ENCODE measurements around the gene RETREG2. TPM values are rescaled to one million over a fixed set of nuclear protein-coding genes. Genes with fewer than 3 reads are reported as not detected.

The RETREG2 gene, protein sequence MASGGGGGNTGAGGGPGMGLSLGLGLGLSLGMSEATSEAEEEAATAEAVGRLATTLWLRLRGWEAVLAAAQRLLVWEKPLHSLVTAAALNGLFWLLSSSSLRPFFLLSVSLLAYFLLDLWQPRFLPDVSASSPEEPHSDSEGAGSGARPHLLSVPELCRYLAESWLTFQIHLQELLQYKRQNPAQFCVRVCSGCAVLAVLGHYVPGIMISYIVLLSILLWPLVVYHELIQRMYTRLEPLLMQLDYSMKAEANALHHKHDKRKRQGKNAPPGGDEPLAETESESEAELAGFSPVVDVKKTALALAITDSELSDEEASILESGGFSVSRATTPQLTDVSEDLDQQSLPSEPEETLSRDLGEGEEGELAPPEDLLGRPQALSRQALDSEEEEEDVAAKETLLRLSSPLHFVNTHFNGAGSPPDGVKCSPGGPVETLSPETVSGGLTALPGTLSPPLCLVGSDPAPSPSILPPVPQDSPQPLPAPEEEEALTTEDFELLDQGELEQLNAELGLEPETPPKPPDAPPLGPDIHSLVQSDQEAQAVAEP
- 41.2 and 57.7 TPM in 2 replicates for total RNA-seq

DNA sequence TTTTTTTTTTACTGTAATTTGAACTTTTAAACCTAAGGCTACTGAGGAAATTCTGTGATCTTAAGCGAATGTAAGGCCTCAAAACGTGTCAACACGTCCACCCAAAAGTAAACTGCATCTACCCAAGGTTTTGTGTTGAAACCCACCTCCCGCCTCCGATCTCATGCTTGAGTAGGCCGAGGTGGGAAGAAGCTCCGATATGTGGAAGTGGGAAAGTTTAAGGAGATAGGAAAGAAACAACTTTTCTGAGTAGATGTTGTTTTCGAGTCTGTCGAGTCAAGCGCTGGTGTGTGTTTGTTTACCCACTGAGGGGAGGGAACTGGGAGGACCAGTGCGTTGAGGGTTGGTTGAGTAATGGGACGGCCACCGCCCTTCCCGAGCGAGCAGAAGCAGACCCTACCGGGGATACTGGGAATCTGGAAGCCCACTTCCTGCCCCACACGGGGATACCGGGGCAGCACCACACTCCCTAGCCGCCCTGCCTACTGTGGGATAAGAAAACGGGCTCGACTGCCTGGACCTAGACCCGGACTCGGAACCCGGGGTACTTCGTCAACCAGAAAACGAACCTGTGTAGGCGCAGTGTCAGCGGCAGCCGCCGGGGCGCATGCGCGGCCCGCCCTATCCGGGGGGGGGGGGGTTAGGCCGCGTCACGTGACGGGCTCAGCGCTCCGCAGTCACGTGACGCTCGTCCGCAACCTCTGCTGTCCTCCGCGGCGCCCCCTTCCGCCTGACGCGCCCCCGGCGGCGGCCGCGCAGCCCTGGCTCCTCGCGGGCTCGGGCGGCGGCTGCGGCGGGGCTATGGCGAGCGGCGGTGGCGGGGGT is at the start of gene RETREG2:
RETREG2 (plus strand) TSS at position 724 of the 825 bp plus-strand sequence; CDS start at position 802, 78 bp downstream.
- DNase-seq (ENCODE audit: low read depth in 2 of 2), result peak; percentile 93 to 95

DNA sequence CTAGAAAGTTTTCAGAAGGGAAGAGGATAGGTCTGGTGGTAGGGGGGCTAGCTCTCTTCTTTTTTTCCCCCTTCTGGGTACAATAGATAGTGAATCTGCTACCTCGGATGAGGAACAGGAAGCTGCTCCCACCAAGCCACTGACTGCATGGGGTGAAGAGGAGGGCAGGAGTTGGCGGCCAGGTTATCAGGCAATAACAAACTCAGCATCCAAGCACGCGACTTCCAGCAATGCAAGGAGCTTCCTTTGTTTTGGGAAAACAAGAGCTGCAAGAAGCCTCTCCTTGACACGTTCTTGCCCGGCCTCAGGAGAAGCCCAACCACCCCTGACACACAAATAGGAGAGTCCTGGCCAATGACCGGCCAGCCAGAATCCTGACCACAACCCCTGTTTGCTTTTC is 49.7 kb upstream of the RETREG2 start:
- peak in 1 of 2 donors; percentile 14 for DNase-seq (ENCODE audit: low read depth in 2 of 2)

DNA sequence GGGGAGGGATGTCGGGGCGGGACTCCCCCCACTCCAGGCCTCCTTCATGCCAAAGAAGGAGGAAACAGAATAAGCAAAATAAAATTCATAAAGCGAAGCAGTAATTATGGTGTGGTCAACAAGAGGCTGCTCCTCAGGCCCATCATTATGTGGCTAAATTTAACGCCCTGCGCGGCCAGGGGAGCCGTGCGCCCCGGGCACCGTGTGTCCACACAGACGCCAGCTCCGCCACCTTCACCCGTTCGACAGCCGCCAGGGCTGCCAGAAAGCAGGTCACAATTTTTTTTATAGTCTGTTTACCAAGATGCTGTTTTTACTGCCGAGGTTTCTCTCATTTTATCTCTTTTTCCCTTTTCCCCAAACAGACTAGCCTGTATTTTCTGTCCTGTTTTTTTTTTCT is 48.5 kb upstream of the RETREG2 start:
- no peak for DNase-seq (ENCODE audit: low read depth in 2 of 2)

DNA sequence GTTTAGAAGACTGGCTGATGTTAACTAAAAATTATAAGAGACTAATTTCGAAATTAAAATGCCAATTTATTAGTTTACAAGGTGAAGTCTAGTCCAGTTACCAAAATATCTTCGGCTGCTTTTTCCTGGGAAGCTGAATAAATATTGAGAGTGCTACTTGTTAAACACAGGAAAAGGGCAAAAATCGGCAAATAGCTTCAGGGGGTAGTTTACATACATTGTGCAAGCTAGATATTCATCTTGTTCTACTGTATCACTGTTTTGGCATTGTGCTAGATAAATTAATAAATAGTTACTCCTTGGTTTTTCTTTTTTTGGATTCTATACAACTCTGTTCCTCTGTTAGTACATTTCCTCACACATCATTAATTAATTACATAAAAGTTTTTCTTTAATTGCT is 46.7 kb upstream of the RETREG2 start:
- DNase-seq (ENCODE audit: low read depth in 2 of 2), result no peak

DNA sequence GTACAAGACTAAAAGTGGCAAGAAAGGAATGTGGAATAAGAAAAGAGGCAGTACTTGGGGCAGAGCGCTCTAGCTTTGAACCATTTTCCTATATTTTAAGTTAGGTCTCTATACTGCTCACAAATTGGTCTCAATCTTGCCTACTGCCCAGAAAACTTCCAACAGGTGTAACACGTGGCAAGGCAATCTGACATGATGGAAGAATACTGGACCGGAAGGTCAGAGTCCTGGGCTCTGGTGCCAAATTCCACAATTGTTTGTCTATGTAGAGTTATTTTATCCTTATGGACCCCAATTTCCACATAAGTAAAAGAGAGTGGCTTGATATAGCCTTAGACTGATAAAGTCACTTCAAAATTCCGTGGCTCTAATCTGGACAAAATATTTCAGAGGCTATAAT is 46.3 kb upstream of the RETREG2 start:
- DNase-seq (ENCODE audit: low read depth in 2 of 2), result no peak

DNA sequence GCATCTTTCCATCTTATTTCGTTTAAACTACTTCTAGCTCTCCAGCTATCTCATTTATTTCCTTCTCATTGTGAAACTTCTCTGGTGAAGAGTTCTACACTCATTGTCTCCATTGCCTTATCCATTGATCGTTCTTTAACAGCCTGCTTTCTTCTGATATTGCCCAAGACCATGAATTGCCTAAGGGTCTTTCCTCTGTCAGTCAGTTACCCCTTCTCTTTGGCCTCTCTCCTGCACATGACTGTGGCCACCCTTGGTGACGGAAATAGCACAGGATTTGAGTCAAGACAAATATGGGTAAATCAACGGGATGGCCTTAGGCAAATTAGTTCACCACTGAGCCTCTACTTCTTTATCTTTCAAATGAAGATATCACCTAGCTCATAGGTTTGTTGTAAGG is 44.1 kb upstream of the RETREG2 start:
- DNase-seq (ENCODE audit: low read depth in 2 of 2), result no peak

DNA sequence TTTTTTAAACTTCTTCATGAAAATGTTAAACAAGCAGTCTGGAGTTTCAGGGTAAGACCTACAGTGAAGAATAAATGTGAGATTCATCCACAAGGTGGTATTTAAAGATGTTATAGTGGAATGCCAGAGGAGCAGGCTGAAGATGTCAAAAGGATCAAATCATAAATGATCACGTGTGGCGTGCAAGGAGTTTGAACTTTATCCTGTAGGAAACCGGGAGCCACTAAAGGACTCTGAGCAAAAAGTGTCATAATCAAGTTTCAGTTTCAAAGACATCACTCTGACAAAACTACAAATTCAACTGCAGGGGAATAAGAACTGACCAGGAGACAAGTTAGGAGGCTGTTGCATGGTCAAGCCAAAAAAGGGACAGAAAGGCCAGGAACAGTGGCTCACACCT is 37.4 kb upstream of the RETREG2 start:
- no peak for DNase-seq (ENCODE audit: low read depth in 2 of 2)

DNA sequence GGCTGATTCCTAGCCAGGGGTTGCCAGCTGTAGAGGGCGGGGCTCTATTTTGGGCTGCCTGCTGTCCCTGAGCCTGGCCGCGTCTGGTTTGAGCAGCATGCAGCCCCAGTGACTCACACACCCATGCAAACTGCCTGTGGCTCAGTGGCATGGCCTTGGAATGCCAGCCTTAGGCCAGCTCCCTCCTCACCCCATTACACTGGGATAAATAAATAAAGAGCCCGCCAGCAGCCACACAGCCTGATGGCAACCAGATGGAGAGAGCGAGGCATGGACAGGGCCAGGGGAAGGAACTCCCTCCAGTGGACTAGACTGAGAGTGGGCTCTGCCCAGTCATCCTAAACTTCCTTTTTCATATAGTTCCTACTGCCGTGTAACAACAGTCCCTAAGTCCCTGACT is 35.7 kb upstream of the RETREG2 start:
- no peak for DNase-seq (ENCODE audit: low read depth in 2 of 2)

DNA sequence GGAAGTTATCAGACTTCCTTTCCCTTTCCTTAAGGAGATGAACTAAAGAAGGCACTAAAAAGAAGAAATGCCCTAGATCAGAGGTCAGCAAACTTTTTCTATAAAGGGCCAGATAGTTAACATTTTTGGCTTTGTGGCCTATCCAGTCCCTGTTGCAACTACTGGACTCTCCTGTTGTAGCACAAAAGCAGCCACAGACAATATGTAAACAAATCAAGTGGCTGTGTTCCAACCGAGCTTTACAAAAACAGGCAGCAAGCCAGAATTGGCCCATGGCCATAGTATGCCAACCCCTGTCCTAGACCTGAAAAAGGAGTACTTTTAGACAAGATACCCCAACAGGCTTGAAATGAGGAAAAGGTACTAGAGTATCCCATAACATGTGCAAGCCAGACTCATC is 28.4 kb upstream of the RETREG2 start:
- DNase-seq (ENCODE audit: low read depth in 2 of 2), result peak; percentile 9 to 67

DNA sequence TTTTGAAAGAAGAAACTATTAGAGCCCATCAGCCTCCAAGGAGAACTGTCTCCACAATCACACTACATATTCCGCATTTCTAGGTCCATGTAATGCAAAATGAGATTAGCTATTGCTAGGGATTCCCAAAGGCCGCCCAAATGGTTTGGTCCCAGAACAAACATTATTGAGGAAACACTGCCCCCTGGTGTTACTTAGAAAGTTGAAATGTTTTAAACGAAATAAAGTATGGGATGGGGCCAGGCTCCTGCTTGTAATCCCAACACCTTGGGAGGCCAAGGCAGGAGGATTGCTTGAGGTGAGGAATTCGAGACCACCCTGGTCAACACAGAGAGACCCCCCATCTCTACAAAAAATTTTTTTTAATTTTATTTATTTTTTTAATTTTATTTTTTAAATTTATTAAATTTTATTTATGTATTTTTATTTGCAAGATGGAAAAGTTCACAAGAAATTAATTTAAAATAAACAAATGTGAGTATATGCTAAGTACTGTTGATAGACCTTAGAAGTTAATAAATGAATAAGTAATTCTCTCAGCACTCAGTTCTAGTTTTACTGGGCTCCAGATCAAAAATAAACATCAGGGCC is 22.9 kb upstream of the RETREG2 start:
- DNase-seq (ENCODE audit: low read depth in 2 of 2), result peak; percentile 70 to 83

DNA sequence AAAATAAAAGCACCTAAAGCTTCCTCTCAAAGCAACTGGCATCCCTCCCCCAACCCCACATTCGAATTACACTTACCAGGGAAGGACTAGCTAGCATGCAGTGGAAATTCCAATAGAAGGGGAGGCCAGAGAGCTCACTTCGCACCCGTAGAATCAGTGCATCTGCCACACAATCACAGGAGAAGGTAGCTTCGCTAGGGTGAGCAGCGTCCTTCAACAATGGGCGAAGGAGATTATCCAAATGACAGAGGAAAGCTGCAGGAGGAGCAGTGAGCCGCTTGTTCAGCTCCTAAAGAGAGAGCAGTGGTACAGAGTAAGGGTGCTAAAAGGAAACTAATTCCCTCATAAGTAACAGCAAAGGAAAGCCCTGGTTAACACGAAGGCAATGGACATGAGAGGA is 20.7 kb upstream of the RETREG2 start:
- no peak for DNase-seq (ENCODE audit: low read depth in 2 of 2)

DNA sequence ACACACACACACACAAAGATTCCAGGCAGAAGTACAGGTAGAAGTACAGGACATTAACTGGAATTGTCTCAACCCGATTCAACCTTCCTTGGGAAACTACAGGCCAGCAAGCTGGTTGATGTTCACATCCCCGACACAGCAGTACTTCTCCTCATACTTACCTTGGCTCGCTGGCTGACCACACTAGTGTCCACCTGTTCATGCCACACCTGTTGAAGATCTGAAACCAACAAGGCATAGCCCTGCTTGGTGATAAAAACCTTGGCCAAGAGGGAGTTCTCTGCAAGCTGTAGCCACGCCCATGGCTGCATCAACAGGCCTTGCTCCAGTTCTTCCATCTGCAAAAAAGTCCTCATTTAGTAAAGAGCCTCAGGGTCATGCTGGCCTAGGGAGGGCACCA is 20.1 kb upstream of the RETREG2 start:
- no peak for DNase-seq (ENCODE audit: low read depth in 2 of 2)

DNA sequence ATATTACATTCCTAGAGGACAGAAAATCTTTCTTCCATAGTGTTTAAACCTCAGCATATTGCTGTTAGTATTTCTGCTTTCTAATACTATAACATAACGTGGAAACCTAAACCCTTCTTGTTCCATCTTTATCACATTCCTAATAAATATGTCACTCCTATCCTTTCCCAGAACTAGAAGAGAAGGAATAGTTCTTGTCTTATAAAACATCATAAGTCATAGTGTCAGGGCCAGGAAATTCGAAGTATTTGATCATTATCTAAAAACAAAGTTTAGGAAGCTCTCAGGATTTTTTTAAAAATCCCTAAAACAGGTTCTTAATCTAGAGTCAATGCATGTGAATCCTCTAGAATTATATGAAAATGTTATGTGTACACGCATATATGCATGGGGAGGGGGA is 19.5 kb upstream of the RETREG2 start:
- DNase-seq (ENCODE audit: low read depth in 2 of 2), result no peak

DNA sequence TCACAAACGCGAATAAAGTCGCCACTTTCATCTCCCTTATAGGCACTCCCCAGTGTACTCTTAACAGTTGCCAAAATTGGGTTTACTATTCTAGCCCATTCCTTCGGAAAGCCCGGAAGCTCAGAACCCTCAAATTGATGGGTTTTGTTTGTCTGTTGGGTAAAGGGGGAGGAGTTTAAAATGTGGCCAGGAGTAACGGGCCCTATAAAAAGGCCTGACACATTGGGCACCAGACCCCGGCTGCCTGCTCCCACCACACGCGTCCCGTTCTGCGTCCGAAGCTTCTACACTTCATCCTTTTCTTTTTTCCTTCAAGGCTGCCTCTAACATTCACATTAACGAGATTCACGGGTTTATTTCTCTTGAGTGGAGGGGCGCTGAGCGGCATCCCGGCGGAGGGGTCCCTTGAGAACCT is 18.3 kb upstream of the RETREG2 start:
- DNase-seq (ENCODE audit: low read depth in 2 of 2), result no peak

DNA sequence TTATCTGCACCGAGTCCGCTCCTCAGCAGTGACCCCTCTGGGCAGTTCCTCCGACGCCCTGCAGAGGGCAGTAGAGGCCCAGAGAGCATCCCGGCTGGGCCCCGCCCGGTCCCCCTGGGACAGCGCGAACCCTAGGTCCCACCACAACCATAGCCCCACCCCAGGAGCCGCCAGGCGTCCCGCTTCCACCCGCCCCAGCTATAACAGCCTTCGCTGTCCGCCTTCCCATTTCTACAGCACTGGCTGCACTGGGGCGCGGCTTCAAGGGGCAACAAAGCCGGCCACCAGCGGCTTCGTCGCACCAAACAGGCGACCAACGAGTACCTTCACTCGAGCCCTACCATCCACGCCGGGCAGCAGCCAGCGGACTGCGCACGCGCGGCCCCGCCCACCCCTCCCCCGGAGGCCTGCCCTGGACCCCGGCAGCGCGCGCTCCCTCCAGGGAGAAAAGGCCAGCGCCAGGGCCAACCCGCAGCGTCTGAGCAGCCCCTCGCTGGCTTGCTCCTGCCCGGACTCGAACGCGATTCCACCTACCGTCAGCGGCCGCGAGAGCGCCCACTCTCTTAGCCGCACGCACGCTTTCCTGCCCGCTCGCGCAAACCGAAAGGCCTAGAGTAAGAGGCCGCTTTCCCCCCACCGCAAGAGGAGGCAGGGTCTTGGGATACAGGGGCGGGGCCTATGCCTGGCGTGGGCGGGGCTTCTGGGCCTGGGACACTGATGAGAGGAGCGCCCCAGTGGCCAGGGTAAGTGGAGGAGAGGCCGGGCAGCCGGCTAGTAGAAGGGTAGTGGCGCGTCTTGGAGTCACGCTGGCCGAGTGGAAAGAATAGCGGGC is 17.7 kb upstream of the RETREG2 start, which contains the start of gene NHEJ1:
NHEJ1 (minus strand) TSS at position 630 of the 832 bp plus-strand sequence. CDS start 2,453 bp downstream, outside the sequence.
- DNase-seq (ENCODE audit: low read depth in 2 of 2), result peak; percentile 95 to 96

DNA sequence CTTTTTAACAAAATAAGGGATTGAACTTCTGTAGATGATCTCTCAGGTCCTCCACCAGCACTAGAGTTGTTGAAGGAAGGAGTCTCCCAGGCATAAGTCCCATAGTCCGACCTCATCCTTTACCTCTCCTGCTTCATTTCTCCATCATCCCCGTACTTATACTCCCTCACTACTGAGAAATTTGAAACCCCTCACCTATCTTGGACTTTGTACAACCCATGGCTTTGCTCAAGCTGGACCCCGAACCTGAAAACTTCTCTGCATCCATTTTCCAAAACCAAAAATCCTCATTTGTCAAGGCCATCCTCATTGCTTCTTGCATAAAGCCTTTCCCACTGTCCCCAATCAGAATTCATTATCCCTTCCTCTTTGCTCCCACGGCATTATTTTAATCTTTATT is 17.0 kb upstream of the RETREG2 start:
- no peak for DNase-seq (ENCODE audit: low read depth in 2 of 2)

DNA sequence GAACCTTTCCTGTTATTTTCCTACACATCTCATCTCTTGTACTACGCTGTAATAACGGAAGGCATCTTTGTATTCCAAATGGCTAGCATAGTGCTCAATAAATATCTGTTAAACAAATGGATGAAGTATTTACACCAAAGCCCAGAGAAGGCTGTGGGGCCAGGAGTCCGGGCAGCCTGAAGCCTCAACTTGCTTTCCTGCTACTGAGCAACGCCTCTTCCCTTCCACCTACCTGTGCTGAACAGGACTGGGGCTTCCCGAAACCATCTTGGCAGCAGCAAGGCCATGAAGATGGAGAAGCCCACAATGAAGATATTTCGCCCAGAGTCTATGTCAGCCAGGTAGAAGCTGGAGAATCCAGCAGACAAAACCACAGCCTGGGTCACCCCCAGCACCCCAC is 14.9 kb upstream of the RETREG2 start:
- no peak for DNase-seq (ENCODE audit: low read depth in 2 of 2)

DNA sequence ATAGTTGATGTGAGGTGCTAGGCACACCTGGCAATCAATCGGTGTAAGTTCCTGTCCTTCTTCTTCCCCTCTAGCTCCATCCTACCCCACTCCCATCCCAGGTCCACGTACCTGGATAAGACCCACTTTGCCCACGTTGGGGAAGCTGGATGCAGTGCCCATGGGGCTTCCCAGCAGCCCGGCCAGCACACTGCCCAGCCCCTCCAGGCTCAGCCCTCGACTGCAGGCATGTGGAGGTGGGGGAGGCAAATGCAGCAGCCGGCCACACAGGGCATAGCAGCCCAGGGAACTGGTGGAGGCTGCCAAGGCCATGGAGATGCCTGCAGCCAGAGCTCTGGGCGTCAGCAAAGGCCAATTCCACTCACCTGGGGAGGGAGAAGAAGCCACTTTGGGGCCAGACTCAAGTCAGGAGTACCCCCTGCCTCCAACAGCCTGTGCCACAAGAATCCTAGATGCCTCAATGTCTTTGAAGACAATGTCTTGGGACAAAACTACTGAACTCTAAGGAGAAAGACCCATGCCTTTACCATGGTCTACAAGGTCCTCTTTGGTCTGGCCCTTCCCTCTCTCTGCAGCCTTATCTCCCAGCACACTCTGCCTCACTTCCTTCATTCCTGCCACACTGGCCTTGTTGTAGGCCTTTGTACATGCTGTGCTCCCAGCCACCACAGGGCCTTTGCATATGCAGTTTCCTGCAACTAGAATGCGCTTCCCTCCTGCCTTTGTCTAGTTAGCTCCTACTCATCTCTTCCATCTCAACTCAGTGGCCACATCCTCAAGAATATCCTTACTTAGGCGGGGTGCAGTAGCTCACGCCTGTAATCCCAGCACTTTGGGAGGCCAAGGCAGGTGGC is 12.8 kb upstream of the RETREG2 start:
- DNase-seq (ENCODE audit: low read depth in 2 of 2), result no peak

DNA sequence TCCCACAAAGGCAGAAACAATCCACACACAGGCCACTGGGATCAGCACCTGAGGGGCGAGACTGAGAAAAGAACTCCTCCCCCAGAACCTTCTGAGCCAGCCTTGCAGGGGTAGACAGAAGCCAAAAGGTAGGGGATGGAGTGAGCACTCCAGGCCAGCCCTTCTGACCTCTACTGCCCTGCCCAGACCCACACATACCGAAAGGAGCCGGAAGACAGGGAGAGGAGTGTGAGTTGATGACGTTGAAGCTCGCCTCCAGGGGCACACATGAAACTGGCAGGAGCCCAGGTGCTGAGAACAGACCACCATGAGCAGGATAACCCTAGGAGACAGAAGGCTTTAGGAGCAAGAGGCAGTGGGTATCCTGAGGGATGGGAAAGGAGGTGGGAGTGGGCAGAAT is 10.1 kb upstream of the RETREG2 start:
- DNase-seq (ENCODE audit: low read depth in 2 of 2), result no peak

DNA sequence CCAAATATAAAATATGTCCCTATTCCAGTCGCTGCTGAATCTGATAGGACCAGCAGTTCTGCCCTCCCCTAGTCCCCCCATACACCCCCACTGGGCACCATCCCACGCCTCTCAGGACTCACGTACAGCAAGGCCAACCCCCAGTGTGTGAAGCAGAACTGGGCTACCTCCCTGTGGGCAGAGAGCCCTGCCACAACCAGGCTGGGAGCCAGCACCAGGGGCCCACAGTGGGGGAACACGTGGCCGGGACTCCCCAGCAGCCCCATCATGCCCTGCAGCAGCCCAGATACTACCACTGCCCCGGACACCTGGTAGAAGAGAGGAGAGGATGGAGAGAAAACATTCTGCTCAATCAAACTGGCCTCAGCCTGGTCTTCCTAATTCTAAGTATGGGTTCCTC is 9.5 kb upstream of the RETREG2 start:
- no peak for DNase-seq (ENCODE audit: low read depth in 2 of 2)
